ENCODE data around the gene RBM6.

Gene RBM6

DNA sequence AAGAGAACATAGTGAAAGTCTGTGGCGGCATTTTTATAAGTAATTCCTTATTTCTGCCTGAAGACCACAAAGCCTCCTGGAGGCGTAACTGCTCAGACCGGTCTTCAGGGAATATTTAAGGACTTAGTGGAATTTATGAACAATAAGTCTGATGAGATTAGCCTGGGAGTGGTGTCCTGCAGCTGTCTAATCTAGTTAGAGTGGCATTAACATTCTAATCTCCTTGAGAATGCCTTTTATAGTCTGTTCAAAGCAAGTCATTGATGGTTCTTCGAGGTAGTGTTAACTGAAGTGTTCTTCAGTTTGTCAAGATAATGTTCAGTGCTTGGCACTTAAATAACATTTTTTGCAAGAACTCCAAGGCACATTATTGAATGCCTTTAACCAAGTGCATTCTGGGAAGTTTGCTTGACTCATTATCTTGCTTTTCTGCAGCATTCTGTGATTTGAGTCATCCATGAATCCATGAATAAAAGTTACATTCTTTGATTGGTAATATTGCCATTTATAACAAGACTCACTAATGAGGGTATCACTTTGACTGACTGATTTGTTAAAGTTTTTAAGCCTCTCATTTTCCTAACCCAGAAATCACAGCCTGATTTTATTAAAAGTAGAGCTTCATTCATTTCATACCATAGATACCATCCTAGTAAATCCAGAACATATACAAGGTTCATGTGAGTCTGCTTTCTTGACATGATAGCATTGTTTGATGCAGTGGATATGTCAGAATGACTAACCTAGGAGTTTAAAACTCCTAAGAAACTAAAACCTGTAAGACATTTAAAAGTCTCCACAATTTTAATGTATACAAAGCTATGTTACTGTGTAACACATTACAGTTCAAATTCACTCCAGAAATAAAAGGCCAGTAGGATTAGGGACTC, 161.3 kb downstream of the RBM6 start:
- no peak overlapping the region for H3K9ac ChIP-seq (ENCODE audit: low read depth, low read length)
- no peak overlapping the region for H3K4me3 ChIP-seq (ENCODE audit: low read length)
- H3K36me3 ChIP-seq (ENCODE audit: insufficient read depth, low read length), result peaks cover 98% of the 10 kb centered on the region
- 95% methylated on average over 4 of the region's 4 CpGs for WGBS
- no peaks in the 10 kb centered on the region for H3K4me1 ChIP-seq (ENCODE audit: insufficient read depth, low read length)
- no peaks in the 10 kb centered on the region for H3K9me3 ChIP-seq (ENCODE audit: insufficient read depth, low read depth, low read length)
- H3K27me3 ChIP-seq (ENCODE audit: insufficient read depth, low read length), result no peaks in the 10 kb centered on the region
- no peak overlapping the region for H3K27ac ChIP-seq (ENCODE audit: low read depth, low read length)

DNA sequence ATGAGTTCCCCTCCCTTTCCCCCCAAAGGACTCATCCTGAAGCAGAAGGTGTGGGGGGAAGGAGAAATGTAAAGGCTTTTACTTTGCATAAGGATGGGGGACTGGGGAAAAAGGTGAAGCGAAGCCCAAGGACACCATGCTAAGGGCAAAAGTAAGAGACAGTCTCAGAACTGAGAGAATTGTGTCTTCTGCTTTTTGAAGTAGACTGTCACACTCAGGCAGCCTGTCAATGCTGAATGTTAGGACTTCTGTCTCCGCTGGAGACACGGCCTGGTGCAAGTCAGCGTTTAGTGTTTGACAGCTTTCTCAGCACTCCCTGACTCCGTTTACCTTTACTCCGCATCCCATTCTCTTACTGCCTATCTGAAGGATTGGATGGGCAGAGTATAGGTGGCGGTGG, 162.6 kb downstream of the RBM6 start:
- Histone ChIP-seq H3K27me3 (ENCODE audit: insufficient read depth, low read length) (no peaks in the 10 kb centered on the region), H3K9ac (ENCODE audit: low read depth, low read length) (no peak overlapping the region), H3K9me3 (ENCODE audit: insufficient read depth, low read depth, low read length) (no peaks in the 10 kb centered on the region), H3K27ac (ENCODE audit: low read depth, low read length) (no peak overlapping the region), H3K36me3 (ENCODE audit: insufficient read depth, low read length) (peaks cover 98% of the 10 kb centered on the region), H3K4me3 (ENCODE audit: low read length) (no peak overlapping the region), H3K4me1 (ENCODE audit: insufficient read depth, low read length) (no peaks in the 10 kb centered on the region)
- 95% methylated on average over 7 of the region's 7 CpGs for WGBS

DNA sequence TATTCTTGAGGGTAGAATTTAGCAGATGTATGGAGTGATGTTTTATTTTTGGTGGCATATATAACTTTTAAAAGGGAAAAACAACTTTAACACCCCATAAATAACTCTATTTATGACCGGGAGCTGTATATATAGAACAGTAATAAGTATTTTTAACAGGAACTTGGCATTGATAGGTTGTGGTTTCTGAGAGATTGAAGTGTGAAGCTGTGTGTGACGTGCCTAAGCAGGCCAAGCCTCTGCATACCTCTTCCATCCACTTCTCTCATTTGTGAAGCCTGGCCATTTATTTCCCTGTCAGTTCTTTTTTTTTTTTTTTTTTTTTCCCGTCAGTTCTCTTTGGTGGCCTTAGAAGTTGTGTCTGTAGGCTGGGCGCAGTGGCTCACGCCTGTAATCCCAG, 171.8 kb downstream of the RBM6 start:
- Histone ChIP-seq H3K4me1 (ENCODE audit: insufficient read depth, low read length) (no peaks in the 10 kb centered on the region), H3K27ac (ENCODE audit: low read depth, low read length) (no peak overlapping the region), H3K9ac (ENCODE audit: low read depth, low read length) (no peak overlapping the region), H3K27me3 (ENCODE audit: insufficient read depth, low read length) (no peaks in the 10 kb centered on the region), H3K4me3 (ENCODE audit: low read length) (no peak overlapping the region), H3K9me3 (ENCODE audit: insufficient read depth, low read depth, low read length) (no peaks in the 10 kb centered on the region), H3K36me3 (ENCODE audit: insufficient read depth, low read length) (peaks cover 99% of the 10 kb centered on the region)
- 86% methylated on average over 4 of the region's 5 CpGs for WGBS

DNA sequence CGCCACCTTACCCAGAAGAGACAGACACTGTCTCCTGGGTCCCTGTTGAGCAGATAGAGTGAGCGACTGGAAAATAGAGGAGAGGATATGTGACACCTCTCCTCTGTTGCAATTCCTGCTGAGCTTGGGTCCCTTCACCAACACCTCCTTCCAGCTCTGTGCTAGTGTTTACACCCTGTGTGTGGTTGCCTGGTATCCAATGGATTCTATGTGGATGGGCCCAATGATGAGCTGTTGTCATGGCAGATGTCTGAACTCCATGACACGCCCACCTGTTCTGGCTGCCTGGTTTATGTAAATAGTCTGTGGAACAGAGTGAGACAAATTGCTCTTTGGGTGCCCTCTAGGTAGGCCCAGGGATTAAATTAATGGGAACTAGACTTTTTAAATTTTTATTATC, 172.5 kb downstream of the RBM6 start:
- H3K27ac ChIP-seq (ENCODE audit: low read depth, low read length), result no peak overlapping the region
- no peaks in the 10 kb centered on the region for H3K9me3 ChIP-seq (ENCODE audit: insufficient read depth, low read depth, low read length)
- no peak overlapping the region for H3K9ac ChIP-seq (ENCODE audit: low read depth, low read length)
- 95% methylated on average over 3 of the region's 3 CpGs for WGBS
- no peaks in the 10 kb centered on the region for H3K27me3 ChIP-seq (ENCODE audit: insufficient read depth, low read length)
- no peaks in the 10 kb centered on the region for H3K4me1 ChIP-seq (ENCODE audit: insufficient read depth, low read length)
- H3K4me3 ChIP-seq (ENCODE audit: low read length), result no peak overlapping the region
- H3K36me3 ChIP-seq (ENCODE audit: insufficient read depth, low read length), result peaks cover 99% of the 10 kb centered on the region

DNA sequence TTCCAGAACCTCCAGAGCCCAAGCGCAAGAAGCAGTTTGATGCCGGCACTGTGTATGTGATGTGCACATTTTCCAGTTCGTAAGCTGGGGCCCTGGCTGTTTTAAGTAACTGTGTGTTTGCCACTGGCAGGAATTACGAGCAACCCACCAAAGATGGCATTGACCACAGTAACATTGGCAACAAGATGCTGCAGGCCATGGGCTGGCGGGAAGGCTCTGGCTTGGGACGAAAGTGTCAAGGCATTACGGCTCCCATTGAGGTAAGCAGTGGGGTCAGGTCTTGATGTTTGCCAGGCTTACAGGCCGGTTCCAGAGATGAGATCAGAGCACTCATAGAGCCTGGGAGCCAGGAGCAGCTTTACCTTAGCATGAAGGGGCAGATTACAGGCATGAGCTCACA, 177.2 kb downstream of the RBM6 start:
- H3K27ac ChIP-seq (ENCODE audit: low read depth, low read length), result no peak overlapping the region
- no peaks in the 10 kb centered on the region for H3K9me3 ChIP-seq (ENCODE audit: insufficient read depth, low read depth, low read length)
- H3K36me3 ChIP-seq (ENCODE audit: insufficient read depth, low read length), result peaks cover 81% of the 10 kb centered on the region
- H3K4me1 ChIP-seq (ENCODE audit: insufficient read depth, low read length), result no peaks in the 10 kb centered on the region
- 95% methylated on average over 8 of the region's 8 CpGs for WGBS
- H3K27me3 ChIP-seq (ENCODE audit: insufficient read depth, low read length), result no peaks in the 10 kb centered on the region
- H3K9ac ChIP-seq (ENCODE audit: low read depth, low read length), result no peak overlapping the region
- H3K4me3 ChIP-seq (ENCODE audit: low read length), result no peak overlapping the region

DNA sequence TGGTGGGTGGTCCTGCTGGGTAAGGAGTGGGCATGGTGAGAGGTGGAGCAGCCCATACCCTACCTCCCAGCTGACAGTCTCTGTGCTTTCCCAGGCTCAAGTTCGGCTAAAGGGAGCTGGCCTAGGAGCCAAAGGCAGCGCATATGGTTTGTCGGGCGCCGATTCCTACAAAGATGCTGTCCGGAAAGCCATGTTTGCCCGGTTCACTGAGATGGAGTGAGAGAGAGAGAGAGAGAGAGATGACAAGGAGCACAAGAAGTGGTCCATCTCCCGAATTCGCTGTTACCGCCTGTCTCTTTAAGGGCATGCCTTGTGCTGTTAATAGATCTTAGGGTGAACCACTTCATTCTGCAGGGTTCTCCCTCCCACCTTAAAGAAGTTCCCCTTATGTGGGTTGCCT, 178.3 kb downstream of the RBM6 start:
- H3K36me3 ChIP-seq (ENCODE audit: insufficient read depth, low read length), result peaks cover 70% of the 10 kb centered on the region

DNA sequence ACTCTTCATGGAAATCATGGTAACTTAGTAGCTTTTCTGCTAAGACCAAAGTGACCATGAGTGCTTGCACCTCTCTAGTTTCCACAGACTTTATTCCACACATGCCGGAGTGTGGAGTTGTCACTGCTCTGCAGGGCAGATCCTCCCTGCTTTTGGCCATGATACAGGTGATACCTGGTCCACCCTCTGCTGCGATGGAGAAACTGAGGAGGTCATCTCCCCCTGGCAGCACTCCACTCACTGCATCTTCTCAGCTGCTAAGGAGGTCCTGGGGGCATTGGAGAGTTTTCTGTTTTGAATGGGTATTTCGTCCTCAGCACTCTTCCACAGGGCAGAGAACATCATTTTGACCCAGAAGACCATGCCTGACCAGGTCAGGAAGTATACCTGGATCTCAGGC, 179.8 kb downstream of the RBM6 start:
- Histone ChIP-seq H3K27ac (ENCODE audit: low read depth, low read length) (no peak overlapping the region), H3K27me3 (ENCODE audit: insufficient read depth, low read length) (no peaks in the 10 kb centered on the region), H3K4me3 (ENCODE audit: low read length) (no peak overlapping the region), H3K9ac (ENCODE audit: low read depth, low read length) (no peak overlapping the region), H3K4me1 (ENCODE audit: insufficient read depth, low read length) (peaks cover 10% of the 10 kb centered on the region; the same call in 1 of the 2 replicates), H3K9me3 (ENCODE audit: insufficient read depth, low read depth, low read length) (no peaks in the 10 kb centered on the region), H3K36me3 (ENCODE audit: insufficient read depth, low read length) (peaks cover 54% of the 10 kb centered on the region)
- 98% methylated on average over 3 of the region's 3 CpGs for WGBS

More for the DNA sequence above, 178.3 kb downstream of the RBM6 start:
- no peaks in the 10 kb centered on the region for H3K4me1 ChIP-seq (ENCODE audit: insufficient read depth, low read length)
- 95% methylated on average over 10 of the region's 10 CpGs for WGBS
- H3K9me3 ChIP-seq (ENCODE audit: insufficient read depth, low read depth, low read length), result no peaks in the 10 kb centered on the region
- H3K27me3 ChIP-seq (ENCODE audit: insufficient read depth, low read length), result no peaks in the 10 kb centered on the region
- H3K9ac ChIP-seq (ENCODE audit: low read depth, low read length), result no peak overlapping the region
- no peak overlapping the region for H3K4me3 ChIP-seq (ENCODE audit: low read length)
- no peak overlapping the region for H3K27ac ChIP-seq (ENCODE audit: low read depth, low read length)

DNA sequence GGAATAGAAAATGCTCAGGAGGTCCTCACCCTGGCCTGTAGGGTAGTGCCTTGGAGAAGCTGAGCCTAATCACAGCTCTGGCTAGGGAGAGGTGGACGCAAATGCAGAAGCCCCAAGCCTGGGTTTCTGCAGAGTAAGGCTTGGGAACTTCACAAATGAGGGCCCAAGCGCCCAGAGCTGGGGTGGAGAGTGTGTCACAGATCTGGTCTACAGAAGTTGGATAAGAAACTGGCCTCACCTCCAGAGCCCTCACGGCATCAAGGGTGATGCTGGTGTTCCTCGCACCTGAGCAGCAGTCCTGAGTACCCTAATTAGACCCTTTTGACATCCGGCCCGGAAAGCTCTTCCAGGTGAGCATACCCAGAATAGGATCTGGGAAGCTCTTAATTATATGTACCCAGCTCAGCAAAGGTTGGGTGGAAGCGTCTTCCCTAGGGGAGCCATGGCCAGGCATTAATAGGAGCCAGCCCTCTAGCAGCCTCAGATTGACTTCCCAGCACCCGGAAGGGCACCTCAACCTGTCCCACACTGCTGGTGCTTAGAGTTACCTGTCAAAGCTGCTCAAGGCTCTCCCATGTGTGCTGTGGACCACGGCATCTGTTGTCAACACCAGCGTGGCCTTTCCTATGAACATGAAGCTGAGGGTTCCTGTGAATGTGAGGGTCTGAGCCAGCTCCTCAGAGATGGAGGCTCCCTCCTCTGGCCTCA, 180.6 kb downstream of the RBM6 start:
- Histone ChIP-seq H3K9me3 (ENCODE audit: insufficient read depth, low read depth, low read length) (no peaks in the 10 kb centered on the region), H3K27ac (ENCODE audit: low read depth, low read length) (no peak overlapping the region), H3K4me3 (ENCODE audit: low read length) (no peak overlapping the region), H3K4me1 (ENCODE audit: insufficient read depth, low read length) (peaks cover 12% of the 10 kb centered on the region), H3K27me3 (ENCODE audit: insufficient read depth, low read length) (no peaks in the 10 kb centered on the region), H3K36me3 (ENCODE audit: insufficient read depth, low read length) (peaks cover 47% of the 10 kb centered on the region), H3K9ac (ENCODE audit: low read depth, low read length) (no peak overlapping the region)
- WGBS, result 95% methylated on average over 10 of the region's 10 CpGs

DNA sequence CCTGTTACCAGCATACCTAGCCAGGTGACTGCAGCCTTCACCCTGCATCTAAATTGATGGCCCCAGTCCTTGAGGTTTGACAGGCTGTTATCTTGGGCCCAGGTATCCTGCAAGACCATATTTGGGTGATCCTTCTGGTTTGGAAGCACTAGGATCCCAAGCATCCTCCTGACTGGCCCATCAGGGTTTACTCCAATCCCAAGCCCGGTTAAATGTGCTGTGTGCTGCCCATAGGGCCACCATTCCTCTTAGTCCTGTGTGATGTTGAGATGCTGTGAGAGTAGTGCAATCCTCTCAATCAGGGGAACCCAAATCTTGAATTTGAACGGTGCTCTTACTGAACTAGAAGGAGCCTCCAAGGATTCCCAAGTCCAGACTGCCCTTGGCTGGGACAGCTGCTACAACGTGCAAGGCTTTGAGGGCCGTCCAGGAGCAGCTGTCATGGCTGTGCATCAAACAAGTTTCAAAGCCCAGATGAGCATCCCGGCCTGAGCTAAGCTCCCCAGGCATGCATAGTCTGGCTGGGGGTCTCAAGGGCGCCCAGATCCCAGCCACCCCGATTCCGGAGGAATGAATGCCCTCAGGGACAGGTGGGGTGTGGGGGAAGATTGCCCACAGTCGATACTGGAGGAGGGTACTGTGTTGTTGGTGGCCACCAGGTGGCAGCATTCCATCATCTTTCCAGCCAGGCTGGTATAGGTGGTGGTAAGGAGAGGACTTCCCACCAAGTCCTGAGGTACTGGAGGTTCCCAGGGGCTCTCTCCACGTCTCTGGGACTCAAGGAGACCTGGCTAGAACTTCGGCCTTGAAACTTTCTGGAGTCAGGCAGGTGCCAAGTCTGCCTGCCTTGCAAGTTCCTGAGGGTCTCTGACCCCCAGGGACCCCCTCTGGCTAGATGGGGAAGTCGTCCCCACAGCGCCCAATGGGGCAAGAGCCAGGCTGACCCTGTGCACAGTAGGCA, 181.4 kb downstream of the RBM6 start:
- Histone ChIP-seq H3K36me3 (ENCODE audit: insufficient read depth, low read length) (peaks cover 39% of the 10 kb centered on the region), H3K27ac (ENCODE audit: low read depth, low read length) (no peak overlapping the region), H3K27me3 (ENCODE audit: insufficient read depth, low read length) (no peaks in the 10 kb centered on the region), H3K9me3 (ENCODE audit: insufficient read depth, low read depth, low read length) (no peaks in the 10 kb centered on the region), H3K4me1 (ENCODE audit: insufficient read depth, low read length) (peaks cover 20% of the 10 kb centered on the region), H3K4me3 (ENCODE audit: low read length) (no peak overlapping the region), H3K9ac (ENCODE audit: low read depth, low read length) (no peak overlapping the region)
- 45% methylated on average over 13 of the region's 13 CpGs for WGBS

DNA sequence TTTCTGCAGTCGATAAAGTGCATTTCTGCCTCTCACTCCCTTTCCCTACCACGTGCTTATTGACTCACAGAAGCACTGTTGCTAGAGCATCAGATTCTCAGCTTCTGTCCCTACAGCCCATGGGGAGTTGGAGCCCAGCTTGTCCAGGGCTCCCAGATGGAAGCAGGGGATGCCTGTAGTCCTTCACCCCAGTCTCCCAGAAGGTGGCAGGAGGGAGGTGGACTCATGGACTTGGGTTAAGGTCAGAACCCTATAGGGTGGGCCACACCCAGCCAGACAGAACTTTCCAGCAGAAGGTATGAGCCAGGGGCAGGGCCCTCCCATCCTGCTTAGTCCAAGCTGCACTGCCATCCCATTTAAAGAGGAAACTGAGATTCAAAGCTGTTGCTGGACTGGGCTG, 182.1 kb downstream of the RBM6 start:
- peaks cover 25% of the 10 kb centered on the region for H3K4me1 ChIP-seq (ENCODE audit: insufficient read depth, low read length)
- 91% methylated on average over 2 of the region's 2 CpGs for WGBS
- H3K27ac ChIP-seq (ENCODE audit: low read depth, low read length), result no peak overlapping the region
- no peak overlapping the region for H3K4me3 ChIP-seq (ENCODE audit: low read length)
- H3K36me3 ChIP-seq (ENCODE audit: insufficient read depth, low read length), result peaks cover 32% of the 10 kb centered on the region
- H3K27me3 ChIP-seq (ENCODE audit: insufficient read depth, low read length), result no peaks in the 10 kb centered on the region
- no peaks in the 10 kb centered on the region for H3K9me3 ChIP-seq (ENCODE audit: insufficient read depth, low read depth, low read length)
- H3K9ac ChIP-seq (ENCODE audit: low read depth, low read length), result no peak overlapping the region

All from HUES64 (cell line).